ENCODE measurements around the gene SELENOW.
"Not testable (repeated sequence)": the region's sequence is repeated elsewhere in the genome, so short reads cannot be mapped to it uniquely, and the experiment has no call there.

Gene SELENOW

DNA sequence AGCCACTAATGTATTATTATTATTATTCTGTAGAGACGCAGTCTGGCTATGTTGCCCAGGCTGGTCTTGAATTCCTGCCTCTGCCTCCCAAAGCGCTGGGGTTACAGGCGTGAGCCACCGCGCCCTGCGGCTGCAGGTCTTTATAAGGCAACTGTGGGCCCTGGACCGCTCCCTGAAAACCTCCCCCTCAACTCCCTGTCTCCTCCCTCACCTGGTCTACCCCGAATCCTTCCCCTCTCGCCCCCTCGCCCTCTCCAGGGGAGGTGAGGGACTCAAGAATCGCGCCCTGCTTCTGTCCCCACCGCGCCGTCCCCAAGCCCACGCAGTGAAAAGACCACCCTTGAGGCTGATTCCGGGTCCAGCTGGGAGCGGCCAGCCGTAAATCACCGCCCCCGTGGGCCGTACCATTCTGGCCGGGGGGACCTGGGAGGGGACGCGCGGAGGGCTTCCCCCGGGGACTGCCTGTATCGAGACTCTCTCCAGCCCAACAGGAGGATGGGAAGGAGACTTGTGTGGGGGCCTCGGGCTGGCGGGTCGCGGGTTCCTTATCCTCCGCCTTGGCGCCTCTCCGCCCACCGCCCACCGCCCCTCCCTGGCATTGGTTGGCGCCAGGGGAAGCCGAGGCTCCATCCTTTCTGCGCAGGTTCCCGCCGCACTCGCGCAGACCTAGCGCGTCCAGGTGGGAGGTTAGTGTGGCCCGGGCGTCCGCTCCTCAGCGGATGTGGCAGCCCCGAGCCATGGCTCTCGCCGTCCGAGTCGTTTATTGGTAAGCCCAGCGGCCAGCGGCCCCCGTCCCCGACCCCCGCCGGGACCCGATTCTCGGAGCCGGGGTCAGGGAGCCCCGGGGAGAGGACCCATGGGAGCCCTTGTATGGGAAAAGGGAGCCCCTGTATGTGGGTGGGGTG lies at the start of gene SELENOW:
Gene SELENOW (plus strand): TSS at position 655 of the 905 bp plus-strand sequence. CDS start 83 bp downstream, at position 738.
- peak; percentile 92 for DNase-seq (ENCODE audit: low spot score)

DNA sequence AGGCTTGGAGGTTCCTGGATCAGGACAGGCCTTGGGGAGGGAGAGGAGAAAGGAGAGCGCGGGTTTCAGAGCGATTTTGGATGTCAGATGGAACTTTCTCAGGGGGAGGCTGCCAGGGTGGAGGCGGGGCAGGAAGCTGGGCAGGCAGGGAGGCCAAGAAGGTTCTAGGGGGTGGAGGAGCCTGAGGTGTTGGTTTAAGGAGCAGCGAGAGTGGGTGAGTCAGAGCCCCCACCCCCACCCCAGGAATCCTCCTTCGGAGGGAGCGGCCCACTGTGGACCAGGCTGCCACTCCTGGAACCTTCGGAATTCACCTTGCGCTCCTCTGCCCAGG lies 49.1 kb upstream of the SELENOW start:
- DNase-seq (ENCODE audit: low spot score) = no peak

DNA sequence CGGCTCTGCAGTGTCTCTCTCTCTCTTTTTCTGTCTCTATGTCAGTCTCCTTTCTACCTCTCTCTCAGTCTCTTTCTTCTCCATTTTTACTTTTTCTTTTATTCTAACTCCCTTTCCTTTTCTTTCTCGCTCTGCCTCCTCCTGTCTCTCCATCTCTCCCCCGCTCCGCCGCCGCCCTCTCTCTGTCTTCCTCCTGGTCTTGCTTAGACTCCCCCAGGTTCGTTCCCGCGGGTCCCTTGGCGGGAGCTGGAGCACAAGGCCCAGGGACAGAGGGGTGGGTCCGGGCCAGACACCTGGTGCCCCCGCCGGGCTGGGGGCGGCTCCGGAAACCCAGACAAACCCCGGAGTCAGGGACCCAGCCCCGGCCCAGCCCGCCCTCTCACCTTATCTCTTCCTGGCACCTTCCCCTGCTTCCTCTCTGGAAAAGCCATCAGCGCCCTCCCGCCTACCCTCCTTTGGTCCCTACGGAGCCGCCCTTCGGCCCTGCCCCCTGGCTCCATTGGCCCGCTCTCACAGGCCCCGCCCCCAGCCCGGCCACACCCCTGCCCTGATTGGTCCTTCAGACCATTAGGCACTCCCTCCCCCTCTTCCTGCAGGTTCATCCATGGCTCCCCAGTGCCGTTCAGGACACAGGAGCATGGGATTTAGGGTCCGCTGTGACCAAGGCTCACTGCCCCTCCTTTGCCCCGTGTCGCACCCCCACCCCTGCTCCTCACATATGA lies 48.5 kb upstream of the SELENOW start:
- peak; percentile 83 for DNase-seq (ENCODE audit: low spot score)

- no peak for DNase-seq (ENCODE audit: low spot score)
Measured at GRCh38 chr19:47730521-47730889, 48.0 kb upstream of the SELENOW start.

GRCh38 chr19:47730910-47731309 lies 47.6 kb upstream of the SELENOW start:
- DNase-seq (ENCODE audit: low spot score) = no peak

DNA sequence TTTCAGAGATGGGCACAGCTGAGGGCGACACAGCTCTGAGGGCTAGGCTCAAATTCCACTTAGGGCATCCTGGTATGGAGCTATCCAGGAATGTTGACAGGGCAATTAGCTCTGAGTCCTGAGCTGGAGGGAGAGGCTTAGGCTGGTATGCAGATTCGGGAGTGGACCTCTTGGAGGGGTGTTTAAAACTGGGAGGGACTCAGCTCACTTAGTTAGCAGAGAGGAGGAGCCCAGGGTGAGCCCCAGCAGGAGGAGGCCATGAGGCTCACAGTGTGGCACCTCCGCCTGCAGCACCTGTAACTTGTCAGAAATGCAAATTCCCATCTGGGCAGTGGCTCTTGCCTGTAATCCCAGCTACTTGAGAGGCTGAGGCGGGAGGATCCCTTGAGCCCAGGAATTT lies 43.4 kb upstream of the SELENOW start:
- DNase-seq (ENCODE audit: low spot score) = no peak

GRCh38 chr19:47740866-47741519 lies 37.5 kb upstream of the SELENOW start:
- no peak for DNase-seq (ENCODE audit: low spot score)

DNA sequence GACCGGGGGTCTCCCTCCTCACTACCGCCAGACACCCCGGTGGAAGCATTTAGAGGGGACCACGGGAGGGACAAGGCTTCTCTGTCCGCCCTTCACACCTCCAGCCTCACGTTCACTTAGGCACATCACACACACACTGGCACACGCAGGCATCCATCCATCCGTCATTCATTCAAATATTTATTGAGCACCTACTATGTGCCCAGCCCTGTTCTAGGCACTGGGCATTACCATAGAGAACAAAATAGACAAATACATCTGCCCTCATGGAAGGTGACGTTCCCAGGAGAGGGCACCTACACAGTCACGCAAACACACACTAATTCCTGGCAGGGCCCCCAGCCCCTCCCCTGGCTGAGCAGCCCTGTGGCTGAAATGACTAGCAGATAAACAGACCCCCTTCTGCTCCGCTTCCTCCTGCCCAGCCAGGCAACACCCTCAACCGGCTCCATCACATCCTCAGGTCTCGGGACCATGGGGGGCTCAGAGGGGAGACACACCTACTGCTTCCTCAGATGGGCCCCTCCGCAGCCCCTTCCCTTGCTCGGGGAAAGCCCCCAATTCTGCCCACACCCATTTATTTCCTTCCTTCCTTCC lies 36.9 kb upstream of the SELENOW start:
- DNase-seq (ENCODE audit: low spot score) = no peak

- DNase-seq (ENCODE audit: low spot score) = no peak
Measured at GRCh38 chr19:47742634-47743033, 35.9 kb upstream of the SELENOW start.

- DNase-seq (ENCODE audit: low spot score) = peak; percentile 99
Measured at GRCh38 chr19:47745010-47745901, 33.2 kb upstream of the SELENOW start, which contains the start of gene NOP53. Gene NOP53 (plus strand): TSS chr19:47745546. CDS start chr19:47745560, 14 bp downstream.

- not testable (repeated sequence) for DNase-seq (ENCODE audit: low spot score)
Measured at GRCh38 chr19:47746129-47746528, 32.4 kb upstream of the SELENOW start.

DNA sequence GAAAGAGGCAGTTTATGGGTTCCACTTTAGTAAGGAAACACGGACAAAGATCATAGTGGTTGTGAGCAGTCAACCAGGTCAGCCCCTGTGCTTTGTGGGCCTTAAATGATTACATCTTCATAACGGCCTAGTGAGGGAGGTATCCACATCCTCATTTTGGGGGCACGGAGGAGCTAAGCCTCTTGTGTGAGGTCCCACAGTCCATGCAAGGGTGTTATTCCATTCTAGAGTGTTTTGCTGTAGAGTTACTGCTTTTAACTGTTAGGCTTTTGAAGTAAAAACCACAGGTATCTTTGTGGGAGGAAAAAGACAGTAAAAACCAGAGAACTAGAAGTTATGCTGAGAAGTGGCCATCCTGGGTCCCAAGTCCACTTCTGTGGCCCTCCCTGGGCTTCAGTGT lies 29.2 kb upstream of the SELENOW start:
- DNase-seq (ENCODE audit: low spot score) = no peak

DNA sequence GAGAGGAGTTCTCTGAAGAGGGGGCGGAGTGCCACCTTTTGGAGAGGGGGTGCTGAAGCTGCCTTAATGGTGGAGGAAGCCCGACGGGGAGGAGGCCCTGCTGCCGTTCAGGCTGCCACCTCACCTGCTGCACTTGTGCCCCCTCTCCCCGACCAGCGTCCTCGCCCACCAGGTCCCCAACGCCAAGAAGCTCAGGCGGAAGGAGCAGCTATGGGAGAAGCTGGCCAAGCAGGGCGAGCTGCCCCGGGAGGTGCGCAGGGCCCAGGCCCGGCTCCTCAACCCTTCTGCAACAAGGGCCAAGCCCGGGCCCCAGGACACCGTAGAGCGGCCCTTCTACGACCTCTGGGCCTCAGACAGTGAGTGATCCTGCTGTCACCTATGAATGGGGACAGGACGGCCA lies 27.8 kb upstream of the SELENOW start:
- no peak for DNase-seq (ENCODE audit: low spot score)

DNA sequence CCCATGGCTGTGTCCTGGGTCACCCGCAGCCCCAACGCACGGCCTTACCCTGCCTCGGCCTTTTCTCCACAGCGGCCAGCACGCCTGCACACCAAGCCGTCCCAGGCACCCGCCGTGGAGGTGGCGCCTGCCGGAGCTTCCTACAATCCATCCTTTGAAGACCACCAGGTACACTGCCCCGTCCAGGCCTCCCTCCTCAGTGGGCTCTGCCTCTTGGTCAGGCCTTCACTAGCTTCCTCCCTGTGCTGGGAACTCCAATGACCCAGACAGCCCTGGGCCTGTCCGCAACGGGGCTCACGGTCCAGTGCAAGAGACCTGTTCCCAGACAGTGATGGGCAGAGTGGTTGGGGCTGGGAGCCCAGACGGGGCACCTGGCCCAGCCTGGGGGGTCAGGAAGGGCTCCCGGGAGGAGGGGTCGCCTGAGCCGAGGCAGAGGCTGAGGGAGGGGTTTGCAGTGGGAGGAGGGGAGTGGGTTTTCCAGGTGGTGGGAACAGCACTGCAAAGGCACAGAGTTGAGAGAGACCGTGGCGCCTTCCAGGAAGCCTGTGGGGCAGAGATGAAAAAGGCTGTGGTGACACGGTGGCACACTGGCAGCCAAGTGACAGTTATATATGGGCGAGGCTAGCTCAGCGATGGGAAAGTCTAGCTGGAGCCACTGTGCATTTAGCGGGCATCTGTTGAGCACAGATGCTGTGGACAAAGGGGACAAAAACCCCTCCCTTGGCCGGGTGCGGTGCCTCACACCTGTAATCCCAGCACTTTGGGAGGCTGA lies 25.9 kb upstream of the SELENOW start:
- DNase-seq (ENCODE audit: low spot score) = no peak

DNA sequence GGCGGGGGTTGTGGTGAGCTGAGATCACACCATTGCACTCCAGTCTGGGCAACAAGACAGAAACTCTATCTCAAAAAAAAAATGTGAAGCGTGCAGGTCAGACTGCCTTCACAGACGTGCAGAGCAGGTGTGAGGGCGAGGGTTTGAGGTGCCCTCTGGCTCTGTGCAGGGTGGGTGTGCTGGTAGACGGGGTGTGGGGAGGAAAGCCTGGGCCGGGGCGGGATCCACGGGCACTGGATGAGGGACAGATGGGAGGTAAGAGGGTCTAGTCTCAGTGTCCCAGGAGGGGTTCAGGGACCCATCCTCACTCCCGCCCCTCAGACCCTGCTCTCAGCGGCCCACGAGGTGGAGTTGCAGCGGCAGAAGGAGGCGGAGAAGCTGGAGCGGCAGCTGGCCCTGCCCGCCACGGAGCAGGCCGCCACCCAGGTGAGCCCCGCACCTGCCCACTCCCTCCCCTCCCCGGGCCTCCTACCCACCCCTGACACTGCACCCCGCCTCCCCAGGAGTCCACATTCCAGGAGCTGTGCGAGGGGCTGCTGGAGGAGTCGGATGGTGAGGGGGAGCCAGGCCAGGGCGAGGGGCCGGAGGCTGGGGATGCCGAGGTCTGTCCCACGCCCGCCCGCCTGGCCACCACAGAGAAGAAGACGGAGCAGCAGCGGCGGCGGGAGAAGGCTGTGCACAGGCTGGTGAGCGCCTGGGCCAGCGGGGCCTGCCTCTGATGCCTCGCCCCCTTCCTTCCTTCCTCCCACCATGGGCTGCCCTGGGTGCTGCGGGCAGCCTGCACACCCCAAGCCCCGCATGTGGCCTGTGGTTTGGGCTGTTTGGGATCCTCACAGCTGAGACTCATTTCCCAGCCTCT lies 24.1 kb upstream of the SELENOW start:
- no peak for DNase-seq (ENCODE audit: low spot score)

- no peak for DNase-seq (ENCODE audit: low spot score)
Measured at GRCh38 chr19:47755065-47755761, 23.3 kb upstream of the SELENOW start.

GRCh38 chr19:47755762-47756626 lies 22.5 kb upstream of the SELENOW start:
- DNase-seq (ENCODE audit: low spot score) = no peak

DNA sequence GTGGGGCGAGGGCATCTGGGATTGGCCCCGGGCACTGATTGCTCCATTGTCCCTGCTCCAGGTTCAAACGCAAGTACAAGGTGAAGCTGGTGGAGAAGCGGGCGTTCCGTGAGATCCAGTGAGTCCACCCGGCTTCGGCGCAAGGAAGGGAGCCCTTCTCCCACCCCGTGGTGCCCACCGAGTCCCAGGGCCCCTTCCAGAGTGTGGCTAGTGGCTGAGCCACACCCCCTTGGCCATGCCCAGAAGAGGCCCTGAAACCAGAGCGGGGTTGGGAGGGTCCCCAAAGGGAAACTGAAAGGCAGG lies 21.9 kb upstream of the SELENOW start:
- DNase-seq (ENCODE audit: low spot score) = no peak
